K562 (cell line): ENCODE measurements around the gene SIDT2. TPM values are rescaled to one million over a fixed set of nuclear protein-coding genes. Genes with fewer than 3 reads are reported as not detected.

Experiments used
- ATAC-seq: fragments of 200-7000 bp; cut with Tn5 transposase; 3 replicates; pipeline ENCODE4 v1.9.1; 2020; ENCODE audit warnings: moderate library complexity
- BruUV-seq: library from RNA; stranded (reverse); fragments of 400-500 nt; replicated peaks from 2 replicates; lab custom pipeline; 2021; lab: Mats Ljungman, UMichigan
- CTCF ChIA-PET: fragments of 300-600 bp; formaldehyde crosslinking; extraction: SDS; loops from one replicate; lab custom pipeline; 2021; ENCODE audit warnings: low intra/inter-chr PET ratio; lab: Yijun Ruan, JAX
- POLR2A ChIA-PET: fragments of 300-600, 350-650 bp; sonication (Branson Sonifier 250); formaldehyde crosslinking; extraction: SDS; loops from one replicate; lab custom pipeline; 2021; ENCODE audit warnings: antibody characterized with exemption, inconsistent platforms; lab: Yijun Ruan, JAX
- DNase-seq, 4 experiments: peaks; one replicate each; pipeline versions ENCODE4 v3.0.0 to v3.0.0-alpha.2; 2011 to 2018; ENCODE audit warnings: low spot score in 3 of 4, mixed read lengths in 3 of 4; ENCODE audit errors: extremely low read depth in 1 of 4
- FAIRE-seq: peaks from 2 replicates; lab custom pipeline; 2011; peaks lifted over from hg19 to GRCh38; lab: Jason Lieb, UNC
- H2AFZ ChIP-seq: 2 replicates; pipeline ENCODE4 v1.6.0; 2011; ENCODE audit warnings: low read depth, low read length, control low read depth, inconsistent platforms
- H3K27ac ChIP-seq: fragments of 200-600 bp; 3 replicates; pipeline ENCODE4 v1.8.0; 2011; ENCODE audit warnings: low read depth, mild to moderate bottlenecking, control low read depth, inconsistent platforms, low read length, moderate library complexity, mixed read lengths; ENCODE audit errors: extremely low read depth
- H3K27me3 ChIP-seq, 2 experiments: fragments of 300-600 bp in 1 of 2; 2 replicates in 1 of 2; 3 replicates in 1 of 2; pipeline versions ENCODE4 v1.6.0 to v1.8.0; 2011; ENCODE audit warnings: inconsistent platforms in 2 of 2, low read length in 2 of 2, mild to moderate bottlenecking in 1 of 2, mixed read lengths in 1 of 2, moderate library complexity in 1 of 2; ENCODE audit not compliant: control insufficient read depth in 2 of 2, insufficient read depth in 2 of 2
- H3K36me3 ChIP-seq: fragments of 300-600 bp; 3 replicates; pipeline ENCODE4 v1.8.0; 2011; ENCODE audit warnings: mild to moderate bottlenecking, low read length, inconsistent platforms; ENCODE audit not compliant: control insufficient read depth, insufficient read depth
- H3K4me1 ChIP-seq, 2 experiments: fragments of 200-600 bp in 1 of 2; replicated peaks in 1 of 2; 2 replicates in 1 of 2; 3 replicates in 1 of 2; pipeline versions ENCODE4 v1.5.1 to v1.8.0; 2011; ENCODE audit warnings: inconsistent platforms in 2 of 2, low read length in 2 of 2, mild to moderate bottlenecking in 1 of 2, mixed read lengths in 1 of 2, moderate library complexity in 1 of 2; ENCODE audit not compliant: control insufficient read depth in 2 of 2, insufficient read depth in 2 of 2
- H3K4me2 ChIP-seq: 2 replicates; pipeline ENCODE4 v1.6.1; 2011; ENCODE audit warnings: low read length, control low read depth, inconsistent platforms, mixed read lengths; ENCODE audit not compliant: insufficient read depth
- H3K4me3 ChIP-seq: fragments of 200-600 bp; sonication (generic), shearing (Covaris generic); 2 replicates; pipeline ENCODE4 v1.5.1; 2016; ENCODE audit warnings: control low read depth, inconsistent platforms
- H3K79me2 ChIP-seq: fragments of 200-600 bp; 3 replicates; pipeline ENCODE4 v1.8.0; 2011; ENCODE audit warnings: low read length, inconsistent platforms; ENCODE audit not compliant: control insufficient read depth, insufficient read depth
- H3K9ac ChIP-seq, 2 experiments: 2 replicates each; pipeline versions ENCODE4 v1.6.0 to v1.6.1; 2011; ENCODE audit warnings: low read depth in 2 of 2, low read length in 2 of 2, control low read depth in 1 of 2, inconsistent platforms in 1 of 2, mild to moderate bottlenecking in 1 of 2, mixed read lengths in 1 of 2; ENCODE audit not compliant: insufficient read depth in 1 of 2
- H3K9me1 ChIP-seq: one replicate; pipeline ENCODE4 v1.6.0; 2011; ENCODE audit warnings: inconsistent platforms, mild to moderate bottlenecking, low read length, moderate library complexity; ENCODE audit not compliant: control insufficient read depth, insufficient read depth
- H3K9me3 ChIP-seq: replicated peaks from 2 replicates; pipeline ENCODE4 v1.5.1; 2011; ENCODE audit warnings: low read depth, low read length, inconsistent platforms; ENCODE audit not compliant: control insufficient read depth, insufficient read depth
- H4K20me1 ChIP-seq: replicated peaks from 2 replicates; pipeline ENCODE4 v1.6.1; 2011; ENCODE audit warnings: low read length, inconsistent platforms, mixed read lengths; ENCODE audit not compliant: control insufficient read depth, insufficient read depth
- ARHGAP35 ChIP-seq: fragments of 450-650 bp; IDR thresholded peaks from 2 replicates; pipeline ENCODE4 v1.6.1; 2018; ENCODE audit not compliant: partially characterized antibody
- FOXJ2 ChIP-seq: fragments of 200-800 bp; sonication (Bioruptor generic); IDR thresholded peaks from 2 replicates; pipeline ENCODE4 v1.6.1; 2016; ENCODE audit warnings: missing genetic modification characterization, missing compliant biosample characterization
- HDAC2 ChIP-seq: fragments of 450-650 bp; IDR thresholded peaks from 2 replicates; pipeline ENCODE4 v1.6.1; 2016; ENCODE audit warnings: mild to moderate bottlenecking
- JUN ChIP-seq, 2 experiments: sonication (generic) in 1 of 2; formaldehyde crosslinking in 1 of 2; IDR thresholded peaks; 2 replicates each; pipeline versions ENCODE4 v1.6.1 to v1.8.0; 2012 to 2022; ENCODE audit warnings: borderline replicate concordance in 2 of 2, mild to moderate bottlenecking in 2 of 2, improper control_type of control experiment in 1 of 2, low read depth in 1 of 2, low read length in 1 of 2, missing genetic modification reagents in 1 of 2
- KAT8 ChIP-seq: fragments of 450-650 bp; IDR thresholded peaks from 2 replicates; pipeline ENCODE4 v1.6.1; 2016; ENCODE audit warnings: low read depth, mild to moderate bottlenecking
- LARP7 ChIP-seq: fragments of 450-650 bp; IDR thresholded peaks from 2 replicates; pipeline ENCODE4 v1.6.1; 2016
- NFATC3 ChIP-seq: fragments of 450-650 bp; IDR thresholded peaks from 2 replicates; pipeline ENCODE4 v1.6.1; 2017; ENCODE audit warnings: mild to moderate bottlenecking
- NFE2 ChIP-seq: IDR thresholded peaks from 2 replicates; pipeline ENCODE4 v1.6.1; 2014; ENCODE audit warnings: antibody characterized with exemption, low read depth
- RBM14 ChIP-seq: fragments of 200-400 bp; formaldehyde crosslinking; IDR thresholded peaks from 2 replicates; pipeline ENCODE4 v1.6.1; 2018; ENCODE audit warnings: low read depth, mild to moderate bottlenecking, low read length, moderate library complexity, borderline replicate concordance; ENCODE audit not compliant: insufficient read depth
- RFX5 ChIP-seq: IDR thresholded peaks from 2 replicates; pipeline ENCODE4 v1.6.1; 2011; ENCODE audit warnings: low read depth, mild to moderate bottlenecking, improper control_type of control experiment, low read length
- TFAM ChIP-seq: fragments of 250-450 bp; sonication (Bioruptor Pico); conservative IDR thresholded peaks from 2 replicates; pipeline ENCODE4 v1.5.0; 2021; ENCODE audit warnings: mild to moderate bottlenecking, moderate library complexity
- ZBTB1 ChIP-seq: sonication (generic); formaldehyde crosslinking; IDR thresholded peaks from 2 replicates; pipeline ENCODE4 v1.8.1; 2023; ENCODE audit warnings: missing genetic modification reagents, low read depth, mild to moderate bottlenecking, borderline replicate concordance
- ZC3H8 ChIP-seq: fragments of 450-650 bp; IDR thresholded peaks from 2 replicates; pipeline ENCODE4 v1.6.1; 2017
- ZNF212 ChIP-seq: fragments of 450-650 bp; formaldehyde crosslinking; IDR thresholded peaks from 2 replicates; pipeline ENCODE4 v1.4.0; 2020; ENCODE audit warnings: mild to moderate bottlenecking
- ZNF384 ChIP-seq: IDR thresholded peaks from 2 replicates; pipeline ENCODE4 v1.6.1; 2012; ENCODE audit warnings: low read depth, low read length, improper control_type of control experiment
- ZNF561 ChIP-seq: fragments of 450-650 bp; formaldehyde crosslinking; conservative IDR thresholded peaks from 2 replicates; pipeline ENCODE4 v1.4.0; 2020; ENCODE audit warnings: mild to moderate bottlenecking, moderate library complexity
- ZNF77 ChIP-seq: fragments of 250-450 bp; sonication (Bioruptor Pico); IDR thresholded peaks from 2 replicates; pipeline ENCODE4 v1.5.0; 2020
- ZSCAN29 ChIP-seq: fragments of 450-650 bp; IDR thresholded peaks from 2 replicates; pipeline ENCODE4 v1.6.1; 2017
- WGBS: fragments of 100-300 bp; shearing (Covaris generic); methylation state at CpG from one replicate; pipeline ENCODE4 v1.1.6; 2016; ENCODE audit warnings: low coverage, mixed read lengths; ENCODE audit not compliant: insufficient coverage; ENCODE audit errors: missing lambda C conversion rate; 5-methylcytosine and 5-hydroxymethylcytosine counted together
- in situ Hi-C: fragments of 300-500 bp; cut with MboI; formaldehyde crosslinking; loops from 4 replicates; pipeline ENCODE4 v1.15.0; 2018; ENCODE audit warnings: inconsistent platforms, mixed read lengths
- intact Hi-C: fragments of 100-400 bp; cut with micrococcal nuclease; formaldehyde crosslinking; loops from 2 replicates; pipeline ENCODE4 v1.14.2; 2022
- polyA plus RNA-seq, 8 experiments: library from polyadenylated mRNA; depleted of rRNA in 4 of 8; stranded (reverse) in 5 of 8; unstranded in 3 of 8; fragments of >200 nt; fragmentation: Nextera tagmentation in 2 of 8; fragmentation: Illumina TruSeq in 1 of 8; extraction: Ambion mirVana in 2 of 8; extraction: Trizol in 1 of 8; gene quantifications; 2 replicates each; pipeline versions ENCODE4 v1.2.1 to v1.2.3, GENCODE V29; 2011 to 2014; ENCODE audit warnings: inconsistent platforms in 1 of 8, missing spikeins in 1 of 8
- total RNA-seq, 7 experiments: library from RNA; depleted of rRNA in 6 of 7; stranded (reverse); fragments of >200 nt in 6 of 7; fragmentation: Illumina TruSeq in 2 of 7; extraction: Trizol in 2 of 7; gene quantifications; 2 replicates each; pipeline versions ENCODE4 v1.2.1 to v1.2.3, GENCODE V29; 2011 to 2021; ENCODE audit warnings: low replicate concordance in 1 of 7
- TF ChIP-seq, protein P1 (sequence below): fragments of 450-650 bp; IDR thresholded peaks from 2 replicates; pipeline ENCODE4 v1.6.1; 2016; ENCODE audit warnings: missing biosample characterization, missing genetic modification characterization
- TF ChIP-seq, protein P2 (sequence below), 2 experiments: fragments of 450-650 bp in 1 of 2; sonication (generic) in 1 of 2; formaldehyde crosslinking; conservative IDR thresholded peaks; 2 replicates each; pipeline versions ENCODE4 v1.4.0 to v1.8.1; 2020 to 2022; ENCODE audit warnings: mild to moderate bottlenecking in 1 of 2, missing genetic modification reagents in 1 of 2

The SIDT2 gene
- total and polyA plus RNA-seq, 9 of the 15 experiments (the other 6 are each of a cell fraction or from before 2014, with no cell fraction given), result 2.4 to 20.2 (median 6.5) TPM

DNA sequence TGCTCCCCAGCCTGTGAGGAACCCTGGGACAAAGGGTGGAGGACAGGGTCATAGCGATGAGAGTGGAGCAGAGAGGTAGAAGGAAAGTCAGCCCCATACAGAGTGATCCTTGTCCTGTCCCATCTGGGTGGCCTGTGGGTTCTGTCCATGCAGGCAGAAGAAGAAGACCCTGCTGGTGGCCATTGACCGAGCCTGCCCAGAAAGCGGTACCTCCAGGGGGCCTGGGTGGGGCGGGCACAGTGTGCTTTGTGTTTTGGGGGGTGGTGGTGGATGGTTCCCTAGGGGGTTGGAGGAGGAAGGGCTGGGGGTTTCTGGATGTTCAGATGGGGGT is 7.9 kb downstream of the SIDT2 start:
- H3K79me2 ChIP-seq, result no peaks in the 10 kb centered on the region
- DNase-seq (no peak), ATAC-seq (no peak), FAIRE-seq (no peak)
- ChIA-PET POLR2A (interaction anchor here (0.7 kb wide), 1 partner anchor 37 kb away, joined by 3 read pairs; no protein-coding TSS in a partner anchor), CTCF (no interaction called here)
- peaks cover 49% of the 10 kb centered on the region for H3K36me3 ChIP-seq
- H3K9me1 ChIP-seq, result no peaks in the 10 kb centered on the region
- no peak overlapping the region for H3K27ac ChIP-seq
- H4K20me1 ChIP-seq, result 0 out of 2 replicates have a peak, but pooled peaks cover 3% of the 10 kb centered on the region
- no peaks in the 10 kb centered on the region for H3K27me3 ChIP-seq
- intact Hi-C loops (no loop called here), in situ Hi-C loops (no loop called here)
- no peak overlapping the region for H3K9ac ChIP-seq
- TF ChIP-seq ARHGAP35, result no peak
- no peak for TF ChIP-seq FOXJ2
- TF ChIP-seq TFAM (CRISPR knock-in tag), result no peak
- no peak for TF ChIP-seq ZBTB1
- TF ChIP-seq NFE2, result no peak
- TF ChIP-seq ZNF77 (CRISPR knock-in tag), result no peak
- TF ChIP-seq KAT8, result no peak
- no peak for TF ChIP-seq ZSCAN29
- no peak for TF ChIP-seq JUN (IDR thresholded peaks at IDR 0.05; ENCODE audit: borderline replicate concordance, low read depth, low read length)
- no peak for TF ChIP-seq JUN (CRISPR knock-in tag; IDR thresholded peaks at IDR 0.05; ENCODE audit: borderline replicate concordance)
- TF ChIP-seq ZC3H8, result no peak
- no peak for TF ChIP-seq RFX5
- no peak for TF ChIP-seq NFATC3
- no peak for TF ChIP-seq LARP7
- TF ChIP-seq ZNF384, result no peak
- no peak for TF ChIP-seq RBM14
- TF ChIP-seq, protein P1, sequence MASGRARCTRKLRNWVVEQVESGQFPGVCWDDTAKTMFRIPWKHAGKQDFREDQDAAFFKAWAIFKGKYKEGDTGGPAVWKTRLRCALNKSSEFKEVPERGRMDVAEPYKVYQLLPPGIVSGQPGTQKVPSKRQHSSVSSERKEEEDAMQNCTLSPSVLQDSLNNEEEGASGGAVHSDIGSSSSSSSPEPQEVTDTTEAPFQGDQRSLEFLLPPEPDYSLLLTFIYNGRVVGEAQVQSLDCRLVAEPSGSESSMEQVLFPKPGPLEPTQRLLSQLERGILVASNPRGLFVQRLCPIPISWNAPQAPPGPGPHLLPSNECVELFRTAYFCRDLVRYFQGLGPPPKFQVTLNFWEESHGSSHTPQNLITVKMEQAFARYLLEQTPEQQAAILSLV, result no peak
- no peak for TF ChIP-seq ZNF212
- TF ChIP-seq, protein P2, sequence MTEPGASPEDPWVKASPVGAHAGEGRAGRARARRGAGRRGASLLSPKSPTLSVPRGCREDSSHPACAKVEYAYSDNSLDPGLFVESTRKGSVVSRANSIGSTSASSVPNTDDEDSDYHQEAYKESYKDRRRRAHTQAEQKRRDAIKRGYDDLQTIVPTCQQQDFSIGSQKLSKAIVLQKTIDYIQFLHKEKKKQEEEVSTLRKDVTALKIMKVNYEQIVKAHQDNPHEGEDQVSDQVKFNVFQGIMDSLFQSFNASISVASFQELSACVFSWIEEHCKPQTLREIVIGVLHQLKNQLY (CRISPR knock-in tag; conservative IDR thresholded peaks at IDR 0.05), result no peak
- no peak for TF ChIP-seq ZNF561 (CRISPR knock-in tag)
- no peak for TF ChIP-seq HDAC2
- BruUV-seq, result no TSS peak
- H3K4me3 ChIP-seq, result no peak overlapping the region
- 87% methylated on average over 4 of the region's 4 CpGs for WGBS
- H3K9me3 ChIP-seq, result no peaks in the 10 kb centered on the region
- H3K4me2 ChIP-seq, result no peak overlapping the region
- no peak overlapping the region for H2AFZ ChIP-seq
- H3K4me1 ChIP-seq, result peaks cover 0 to 9% of the 10 kb centered on the region in 2 experiments; a peak in 3 of 5 replicates
